ENCODE measurements around the gene ZBTB8A. TPM values are rescaled to one million over a fixed set of nuclear protein-coding genes. Genes with fewer than 3 reads are reported as not detected.
A peak's percentile ranks its signal among the peaks of the same experiment; 100 is the strongest.
"Not testable (repeated sequence)": the region's sequence is repeated elsewhere in the genome, so short reads cannot be mapped to it uniquely, and the experiment has no call there.

Gene ZBTB8A
- total RNA-seq, 2 donors from 2014 or later, result 0.22 to 0.26 TPM

DNA sequence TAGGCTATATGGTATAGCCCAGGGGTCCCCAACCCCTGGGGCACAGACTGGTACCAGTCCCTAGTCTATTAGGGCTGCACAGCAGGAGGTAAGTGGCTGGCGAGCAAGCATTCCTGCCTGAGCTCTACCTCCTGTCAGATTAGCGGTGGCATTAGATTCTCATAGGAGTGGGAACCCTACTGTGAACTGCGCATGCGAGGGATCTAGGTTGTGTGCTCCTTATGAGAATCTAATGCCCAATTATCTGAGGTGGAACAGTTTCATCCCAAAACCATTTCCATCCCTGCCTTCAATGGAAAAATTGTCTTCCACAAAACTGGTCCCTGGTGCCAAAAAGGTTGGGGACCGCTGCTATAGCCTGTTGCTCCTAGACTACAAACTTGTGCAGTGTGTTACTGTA lies 22.8 kb upstream of the ZBTB8A start:
- H3K27me3 Mint-ChIP-seq, result peaks cover 0 to 7% of the 10 kb centered on the region in 2 donors
- H3K27ac Mint-ChIP-seq, result no peak overlapping the region
- peaks cover 0 to 6% of the 10 kb centered on the region in 2 donors for H3K4me1 Mint-ChIP-seq (ENCODE audit: low read depth in 2 of 2)
- DNase-seq (ENCODE audit: low spot score) (no peak), ATAC-seq (no peak)
- no peak overlapping the region for H3K4me3 Mint-ChIP-seq
- no peaks in the 10 kb centered on the region for H3K9me3 Mint-ChIP-seq
- H3K36me3 Mint-ChIP-seq, result no peaks in the 10 kb centered on the region

- ATAC-seq (no peak), DNase-seq (ENCODE audit: low spot score) (no peak)
- Mint-ChIP-seq H3K4me3 (no peak overlapping the region), H3K27ac (no peak overlapping the region), H3K4me1 (ENCODE audit: low read depth in 2 of 2) (peaks cover 0 to 10% of the 10 kb centered on the region in 2 donors), H3K9me3 (no peaks in the 10 kb centered on the region), H3K27me3 (peaks cover 0 to 5% of the 10 kb centered on the region in 2 donors), H3K36me3 (no peaks in the 10 kb centered on the region)
Measured at GRCh38 chr1:32518976-32519375, 20.3 kb upstream of the ZBTB8A start.

DNA sequence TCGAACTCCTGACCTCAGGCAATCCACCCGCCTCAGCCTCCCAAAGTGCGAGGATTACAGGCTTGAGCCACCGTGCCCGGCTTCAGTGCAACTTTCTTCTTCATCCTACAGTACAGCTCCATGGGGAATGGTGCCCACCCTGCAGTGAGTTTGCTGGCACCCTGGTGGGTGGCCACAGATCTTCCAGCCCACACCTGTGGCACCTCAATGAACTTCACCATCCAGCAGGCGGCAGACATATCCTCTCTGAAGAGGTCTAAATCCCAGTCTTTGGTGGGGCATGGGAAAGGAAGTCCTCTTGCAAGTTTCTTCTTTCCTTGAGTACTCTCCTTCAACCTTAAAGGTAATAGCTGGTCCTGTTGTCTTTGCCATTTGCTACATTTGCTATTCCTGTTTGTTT lies 18.1 kb upstream of the ZBTB8A start:
- peaks cover 0 to 5% of the 10 kb centered on the region in 2 donors for H3K27me3 Mint-ChIP-seq
- peaks cover 0 to 10% of the 10 kb centered on the region in 2 donors for H3K4me1 Mint-ChIP-seq (ENCODE audit: low read depth in 2 of 2)
- no peaks in the 10 kb centered on the region for H3K36me3 Mint-ChIP-seq
- no peaks in the 10 kb centered on the region for H3K9me3 Mint-ChIP-seq
- H3K27ac Mint-ChIP-seq, result no peak overlapping the region
- ATAC-seq (no peak), DNase-seq (ENCODE audit: low spot score) (no peak)
- peak overlapping the region; percentile 23 for H3K4me3 Mint-ChIP-seq

- Mint-ChIP-seq H3K27me3 (peaks cover 0 to 5% of the 10 kb centered on the region in 2 donors), H3K9me3 (no peaks in the 10 kb centered on the region), H3K36me3 (no peaks in the 10 kb centered on the region), H3K27ac (no peak overlapping the region), H3K4me1 (ENCODE audit: low read depth in 2 of 2) (peaks cover 0 to 10% of the 10 kb centered on the region in 2 donors), H3K4me3 (no peak overlapping the region)
- DNase-seq (ENCODE audit: low spot score) (no peak), ATAC-seq (no peak)
Measured at GRCh38 chr1:32525053-32525452, 14.2 kb upstream of the ZBTB8A start.

DNA sequence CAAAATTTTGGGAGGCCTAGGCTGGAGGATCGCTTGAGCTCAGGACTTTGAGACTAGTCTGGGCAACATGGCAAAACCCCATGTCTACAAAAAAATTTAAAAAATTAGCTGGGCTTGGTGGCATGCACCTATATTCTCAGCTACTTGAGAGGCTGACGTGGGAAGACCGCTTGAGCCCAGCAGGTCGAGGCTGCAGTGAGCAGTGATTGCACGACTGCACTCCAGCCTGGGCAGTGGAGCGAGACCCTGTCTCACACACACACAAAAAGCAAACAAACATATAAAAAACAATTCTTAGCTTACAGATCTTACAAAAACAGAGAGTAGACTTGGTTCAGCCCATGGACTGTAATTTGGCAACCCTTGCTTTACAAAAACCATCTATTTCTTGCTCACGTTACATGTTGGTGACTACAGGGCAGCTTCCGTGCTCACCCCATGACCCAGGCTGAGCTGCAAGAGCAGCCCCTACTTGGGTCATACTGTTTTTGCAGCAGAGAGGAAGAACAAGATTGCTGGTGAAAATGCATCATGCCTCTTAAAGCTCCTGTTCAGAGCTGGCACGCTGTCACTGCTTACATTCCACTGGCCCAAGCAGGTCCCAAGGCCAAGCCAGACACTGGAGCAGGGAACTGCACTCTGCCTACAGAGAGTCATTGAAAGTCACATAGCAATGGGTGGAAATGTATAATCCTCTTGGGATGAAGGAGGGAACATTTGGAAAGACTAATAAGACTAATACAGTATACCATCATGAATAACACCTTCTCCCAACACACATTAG lies 13.4 kb upstream of the ZBTB8A start:
- H3K36me3 Mint-ChIP-seq, result no peaks in the 10 kb centered on the region
- H3K27me3 Mint-ChIP-seq, result peaks cover 0 to 5% of the 10 kb centered on the region in 2 donors
- H3K4me1 Mint-ChIP-seq (ENCODE audit: low read depth in 2 of 2), result peaks cover 0 to 6% of the 10 kb centered on the region in 2 donors
- no peak for DNase-seq (ENCODE audit: low spot score)
- H3K9me3 Mint-ChIP-seq, result no peaks in the 10 kb centered on the region
- no peak for ATAC-seq
- no peak overlapping the region for H3K4me3 Mint-ChIP-seq
- H3K27ac Mint-ChIP-seq, result no peak overlapping the region

GRCh38 chr1:32528550-32528949 lies 10.7 kb upstream of the ZBTB8A start:
- H3K36me3 Mint-ChIP-seq, H3K9me3 Mint-ChIP-seq, ATAC-seq: not testable (repeated sequence)

DNA sequence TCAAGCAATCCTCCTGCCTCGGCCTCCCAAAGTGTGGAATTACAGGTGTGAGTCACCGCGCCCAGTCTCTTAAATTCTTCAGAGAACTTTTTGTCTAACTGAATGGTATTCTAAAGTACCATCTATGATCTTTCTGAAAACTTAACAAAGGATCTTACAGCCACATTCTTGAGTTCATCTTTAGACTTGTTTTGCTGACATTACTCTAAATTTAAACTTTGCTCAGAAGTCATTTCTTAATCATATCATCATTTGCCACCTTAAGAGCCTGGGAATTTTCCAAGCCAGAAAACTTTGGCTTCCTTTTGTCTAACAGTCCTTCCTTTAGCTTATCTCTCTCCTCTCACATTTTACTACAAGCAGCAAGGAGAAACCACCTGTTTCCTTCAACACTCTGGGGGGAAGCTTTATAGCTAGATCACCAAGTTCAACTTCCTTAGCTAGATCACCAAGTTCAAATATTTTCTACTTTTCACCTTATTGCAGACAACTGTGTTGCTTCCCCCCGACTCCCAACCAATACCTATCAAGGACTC lies 5.4 kb upstream of the ZBTB8A start:
- Mint-ChIP-seq H3K4me3 (no peak overlapping the region), H3K27ac (no peak overlapping the region), H3K9me3 (no peaks in the 10 kb centered on the region), H3K36me3 (no peaks in the 10 kb centered on the region), H3K27me3 (peaks cover 16 to 29% of the 10 kb centered on the region in 2 donors), H3K4me1 (ENCODE audit: low read depth in 2 of 2) (peaks cover under 1 to 2% of the 10 kb centered on the region in 2 donors)
- ATAC-seq (no peak), DNase-seq (ENCODE audit: low spot score) (no peak)

More at GRCh38 chr1:32528550-32528949, 10.7 kb upstream of the ZBTB8A start:
- not testable (repeated sequence) for H3K27me3 Mint-ChIP-seq; DNase-seq (ENCODE audit: low spot score); H3K4me3 Mint-ChIP-seq; H3K4me1 Mint-ChIP-seq (ENCODE audit: low read depth in 2 of 2); H3K27ac Mint-ChIP-seq

DNA sequence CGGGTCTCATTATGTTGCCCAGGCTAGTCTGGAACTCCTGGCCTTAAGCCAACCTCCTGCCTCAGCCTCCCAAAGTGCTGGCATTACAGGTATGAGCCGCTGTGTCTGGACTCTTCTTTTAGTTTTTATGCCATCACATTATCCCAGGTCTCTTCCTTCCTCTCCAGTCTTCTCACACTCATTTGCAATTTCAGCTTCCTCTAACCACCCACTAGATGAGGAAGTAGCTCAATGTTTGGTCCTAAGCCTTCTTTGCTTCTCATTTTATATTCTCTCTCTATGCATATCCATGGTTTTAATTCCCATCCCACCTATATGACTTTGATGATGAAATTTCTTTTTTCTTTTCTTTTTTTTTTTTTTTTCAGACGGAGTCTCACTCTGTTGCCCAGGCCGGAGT lies 3.1 kb upstream of the ZBTB8A start:
- Mint-ChIP-seq H3K4me3 (no peak overlapping the region), H3K36me3 (peaks cover 5% of the 10 kb centered on the region), H3K27ac (no peak overlapping the region), H3K4me1 (ENCODE audit: low read depth in 2 of 2) (peaks cover 8 to 11% of the 10 kb centered on the region in 2 donors), H3K9me3 (no peaks in the 10 kb centered on the region), H3K27me3 (peaks cover 24 to 48% of the 10 kb centered on the region in 2 donors)
- ATAC-seq, result no peak
- no peak for DNase-seq (ENCODE audit: low spot score)

GRCh38 chr1:32536764-32537163 lies 2.5 kb upstream of the ZBTB8A start:
- peaks cover 8 to 11% of the 10 kb centered on the region in 2 donors for H3K4me1 Mint-ChIP-seq (ENCODE audit: low read depth in 2 of 2)
- H3K4me3 Mint-ChIP-seq, result no peak overlapping the region
- no peak for ATAC-seq
- no peak overlapping the region for H3K27ac Mint-ChIP-seq
- H3K36me3 Mint-ChIP-seq, result peaks cover 5% of the 10 kb centered on the region
- peaks cover 27 to 54% of the 10 kb centered on the region in 2 donors for H3K27me3 Mint-ChIP-seq
- H3K9me3 Mint-ChIP-seq, result no peaks in the 10 kb centered on the region
- DNase-seq (ENCODE audit: low spot score), result no peak

DNA sequence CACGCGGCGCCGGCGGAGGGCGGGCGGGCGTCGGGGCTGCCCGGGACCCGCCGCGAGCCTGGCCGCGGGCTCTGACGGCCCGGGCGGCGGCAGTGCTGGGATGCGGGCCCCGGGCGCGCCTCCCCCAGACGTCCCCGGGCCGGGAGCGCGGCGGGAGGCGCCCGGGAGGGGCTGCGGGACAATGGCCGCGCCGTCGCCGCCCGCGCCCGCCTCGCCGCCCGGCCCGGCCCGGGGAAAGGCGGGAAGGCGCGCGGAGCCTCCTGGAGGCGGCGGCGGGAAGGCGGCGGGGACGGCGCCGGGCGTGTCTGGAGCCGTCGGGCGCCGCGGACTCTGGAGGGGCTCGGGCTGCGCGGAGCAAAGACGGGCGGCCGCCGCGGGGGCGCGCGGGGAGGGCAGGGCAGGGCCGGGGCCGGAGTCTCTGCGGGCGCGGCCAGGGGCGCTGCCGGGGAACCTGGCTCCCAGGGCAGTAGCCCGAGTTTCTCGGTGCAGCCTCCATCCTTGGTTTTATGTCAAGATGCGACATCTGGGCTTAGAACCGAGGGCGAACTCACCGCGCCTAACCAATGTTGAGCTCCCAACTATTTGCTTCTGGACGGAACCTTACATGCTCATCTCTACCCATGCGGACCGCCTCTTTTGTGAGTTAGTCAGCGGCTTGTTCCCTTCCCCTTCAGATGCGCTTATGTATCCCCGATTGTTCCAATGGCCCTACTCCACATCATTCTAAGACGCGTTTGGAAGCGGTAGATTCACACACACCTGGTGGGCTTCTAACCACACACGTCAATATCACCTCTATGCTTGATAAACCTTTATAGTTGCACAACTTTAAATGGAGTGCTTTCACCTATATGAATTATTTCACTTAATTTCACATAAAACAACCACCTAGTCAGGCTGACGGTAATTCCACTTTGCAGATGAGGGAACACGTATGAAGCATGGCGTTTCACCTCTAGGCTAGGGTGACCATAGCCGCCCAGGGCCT lies 651 bp downstream of the ZBTB8A start:
- Mint-ChIP-seq H3K27ac (no peak overlapping the region), H3K4me1 (ENCODE audit: low read depth in 2 of 2) (peaks cover 8 to 11% of the 10 kb centered on the region in 2 donors), H3K36me3 (peaks cover 5% of the 10 kb centered on the region), H3K27me3 (peaks cover 31 to 61% of the 10 kb centered on the region in 2 donors), H3K4me3 (peak overlapping the region; percentile 92), H3K9me3 (no peaks in the 10 kb centered on the region)
- DNase-seq (ENCODE audit: low spot score) (no peak), ATAC-seq (peak; percentile 70 to 72)

GRCh38 chr1:32540605-32541004 lies 1.4 kb downstream of the ZBTB8A start:
- no peak for ATAC-seq
- no peak for DNase-seq (ENCODE audit: low spot score)
- peaks cover 5% of the 10 kb centered on the region for H3K36me3 Mint-ChIP-seq
- H3K27ac Mint-ChIP-seq, result no peak overlapping the region
- peaks cover 30 to 54% of the 10 kb centered on the region in 2 donors for H3K27me3 Mint-ChIP-seq
- H3K4me3 Mint-ChIP-seq, result peak overlapping the region; percentile 92
- peaks cover 8 to 11% of the 10 kb centered on the region in 2 donors for H3K4me1 Mint-ChIP-seq (ENCODE audit: low read depth in 2 of 2)
- H3K9me3 Mint-ChIP-seq, result no peaks in the 10 kb centered on the region

- ATAC-seq, result no peak
- no peak for DNase-seq (ENCODE audit: low spot score)
- no peak overlapping the region for H3K27ac Mint-ChIP-seq
- H3K36me3 Mint-ChIP-seq, result peaks cover 5% of the 10 kb centered on the region
- H3K4me1 Mint-ChIP-seq (ENCODE audit: low read depth in 2 of 2), result peaks cover 8 to 11% of the 10 kb centered on the region in 2 donors
- no peaks in the 10 kb centered on the region for H3K9me3 Mint-ChIP-seq
- H3K27me3 Mint-ChIP-seq, result peaks cover 25 to 49% of the 10 kb centered on the region in 2 donors
- H3K4me3 Mint-ChIP-seq, result peak overlapping the region; percentile 5
Measured at GRCh38 chr1:32541064-32541566, 1.9 kb downstream of the ZBTB8A start.

GRCh38 chr1:32546611-32547010 lies 7.4 kb downstream of the ZBTB8A start:
- Mint-ChIP-seq H3K9me3 (no peaks in the 10 kb centered on the region), H3K4me1 (ENCODE audit: low read depth in 2 of 2) (no peaks in the 10 kb centered on the region)

More at GRCh38 chr1:32546611-32547010, 7.4 kb downstream of the ZBTB8A start:
- Mint-ChIP-seq H3K36me3 (no peaks in the 10 kb centered on the region), H3K4me3 (no peak overlapping the region), H3K27ac (no peak overlapping the region), H3K27me3 (peaks cover 4 to 10% of the 10 kb centered on the region in 2 donors)
- no peak for DNase-seq (ENCODE audit: low spot score)
- no peak for ATAC-seq
